GM23248 (cell line): ENCODE measurements around the gene NFIX.

Experiments
- EZH2 ChIP-seq: fragments of 200-600 bp; sonication (generic); IDR thresholded peaks from 2 replicates; pipeline ENCODE4 v1.6.1; 2018; ENCODE audit warnings: antibody characterized with exemption, mild to moderate bottlenecking; ENCODE audit not compliant: insufficient read depth, poor library complexity, severe bottlenecking
- EZH2phosphoT487 ChIP-seq: fragments of 200-600 bp; sonication (generic); IDR thresholded peaks from 2 replicates; pipeline ENCODE4 v1.6.1; 2018; ENCODE audit warnings: antibody characterized with exemption, moderate library complexity, mild to moderate bottlenecking, low read depth; ENCODE audit not compliant: insufficient read depth

GRCh38 chr19:13073263-13073662, 78.0 kb downstream of the NFIX start:
- TF ChIP-seq EZH2phosphoT487: no peak
- TF ChIP-seq EZH2: no peak
